Right ventricle myocardium superior (tissue), 1 donor: Measurements from ENCODE around the gene PNMA8C. TPM values are rescaled to one million over a fixed set of nuclear protein-coding genes. Genes with fewer than 3 reads are reported as not detected.
"Not testable (repeated sequence)": the region's sequence is repeated elsewhere in the genome, so short reads cannot be mapped to it uniquely, and the experiment has no call there.

ENCODE experiments used
- ATAC-seq: fragments of 200-7000 bp; cut with Tn5 transposase; one replicate; pipeline ENCODE4 v1.9.1; 2020; ENCODE audit warnings: mild to moderate bottlenecking; ENCODE audit not compliant: poor library complexity
- DNase-seq: peaks from one replicate; pipeline ENCODE4 v3.0.0-alpha.2; 2020
- intact Hi-C: fragments of 100-400 bp; cut with DNase I; formaldehyde crosslinking; loops from one replicate; pipeline ENCODE4 v1.11.2; 2022
- total RNA-seq: library from RNA; stranded (reverse); fragmentation: NEBNext Ultra II Directional; extraction: Animal tissue kit (Norgen Biotek cat#: 25700); gene quantifications from one replicate; pipeline ENCODE4 v1.2.1, GENCODE V29; 2021
- donor health status: DM: no; HTN: yes; CAD: no; lungs with severe emphysema.

Gene PNMA8C
- total RNA-seq, 1 donor from 2014 or later: not detected

DNA sequence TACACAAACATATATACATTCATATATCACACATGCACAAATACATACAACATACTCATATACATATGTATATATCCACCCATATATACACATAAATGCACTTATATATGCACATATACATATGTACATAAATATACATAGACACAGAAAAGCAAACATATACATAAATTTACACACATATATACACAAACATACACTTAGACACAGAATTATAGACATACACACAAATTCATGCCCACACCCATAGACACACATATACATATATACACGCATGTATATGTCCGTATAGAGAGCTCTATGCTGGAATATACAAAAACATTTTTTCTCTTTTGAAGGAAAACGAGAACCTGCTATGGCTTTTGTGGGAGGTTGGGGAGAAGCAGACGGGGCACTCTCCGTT is 22.0 kb upstream of the PNMA8C start:
- intact Hi-C loops: no loop called here
- DNase-seq (no peak), ATAC-seq (no peak)

GRCh38 chr19:46449228-46449627 is 20.5 kb upstream of the PNMA8C start:
- intact Hi-C loops: no loop called here
- DNase-seq: no peak
- ATAC-seq: no peak

DNA sequence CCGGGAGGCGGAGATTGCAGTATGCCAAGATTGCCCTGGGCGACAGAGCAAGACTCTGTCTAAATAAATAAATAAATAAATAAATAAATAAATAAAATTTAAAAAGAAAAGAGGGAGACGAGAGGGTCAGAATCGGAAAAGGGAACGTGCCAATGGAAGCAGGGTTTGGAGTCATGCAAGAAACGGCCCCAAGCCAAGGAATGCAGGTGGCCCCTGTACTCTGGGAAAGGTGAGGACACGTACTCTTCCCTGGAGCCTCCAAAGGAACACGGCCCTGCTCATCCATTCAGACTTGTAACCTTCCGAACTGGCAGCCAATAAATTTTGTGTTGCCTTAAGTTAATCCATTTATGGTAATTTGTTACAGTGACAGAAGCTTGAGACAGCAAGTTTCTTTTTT is 19.9 kb upstream of the PNMA8C start:
- no peak for ATAC-seq
- DNase-seq: no peak
- intact Hi-C loops: no loop called here

DNA sequence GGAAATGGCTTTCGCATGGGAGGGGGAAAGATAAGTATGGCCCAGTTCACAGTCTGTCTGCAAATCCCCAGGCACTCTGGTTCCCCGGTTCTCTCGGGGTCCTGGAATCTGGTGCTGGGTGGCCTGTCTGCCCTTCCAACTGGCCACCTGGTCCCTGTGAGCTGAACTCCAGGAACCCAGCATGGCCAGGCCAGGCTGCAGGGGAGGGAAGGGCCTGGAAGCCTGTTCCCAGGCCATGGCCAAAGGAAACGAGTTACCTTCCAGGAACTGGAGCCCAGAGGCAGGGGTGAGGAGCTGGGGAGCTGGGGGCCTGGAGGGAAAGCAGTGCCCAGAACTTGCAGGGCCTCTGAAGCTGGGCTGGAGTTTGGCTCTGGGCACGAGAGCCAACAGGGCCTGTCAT is 19.1 kb upstream of the PNMA8C start:
- DNase-seq: peak; percentile 53
- ATAC-seq: peak; percentile 48
- intact Hi-C loops: no loop called here

GRCh38 chr19:46447006-46447405 is 18.3 kb upstream of the PNMA8C start:
- no peak for ATAC-seq
- intact Hi-C loops: no loop called here
- DNase-seq: no peak

DNA sequence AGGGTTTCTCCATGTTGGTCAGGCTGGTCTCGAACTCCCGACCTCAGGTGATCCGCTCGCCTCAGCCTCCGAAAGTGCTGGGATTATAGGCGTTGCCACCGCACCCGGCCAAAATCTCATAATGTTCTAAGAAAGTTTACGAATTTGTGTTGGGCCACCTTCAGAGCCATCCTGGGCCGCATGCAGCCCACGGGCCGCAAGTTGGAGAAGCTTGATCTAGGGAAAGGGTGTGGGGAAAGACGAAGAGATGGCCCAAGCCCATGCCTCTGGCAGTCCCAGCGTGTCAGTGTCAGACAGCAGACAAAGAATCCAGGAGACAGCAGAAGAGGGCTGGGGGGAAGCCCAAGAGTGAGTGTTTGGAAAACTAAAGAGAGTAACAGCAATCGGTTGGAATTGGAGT is 17.3 kb upstream of the PNMA8C start:
- DNase-seq: no peak
- intact Hi-C loops: no loop called here
- no peak for ATAC-seq

DNA sequence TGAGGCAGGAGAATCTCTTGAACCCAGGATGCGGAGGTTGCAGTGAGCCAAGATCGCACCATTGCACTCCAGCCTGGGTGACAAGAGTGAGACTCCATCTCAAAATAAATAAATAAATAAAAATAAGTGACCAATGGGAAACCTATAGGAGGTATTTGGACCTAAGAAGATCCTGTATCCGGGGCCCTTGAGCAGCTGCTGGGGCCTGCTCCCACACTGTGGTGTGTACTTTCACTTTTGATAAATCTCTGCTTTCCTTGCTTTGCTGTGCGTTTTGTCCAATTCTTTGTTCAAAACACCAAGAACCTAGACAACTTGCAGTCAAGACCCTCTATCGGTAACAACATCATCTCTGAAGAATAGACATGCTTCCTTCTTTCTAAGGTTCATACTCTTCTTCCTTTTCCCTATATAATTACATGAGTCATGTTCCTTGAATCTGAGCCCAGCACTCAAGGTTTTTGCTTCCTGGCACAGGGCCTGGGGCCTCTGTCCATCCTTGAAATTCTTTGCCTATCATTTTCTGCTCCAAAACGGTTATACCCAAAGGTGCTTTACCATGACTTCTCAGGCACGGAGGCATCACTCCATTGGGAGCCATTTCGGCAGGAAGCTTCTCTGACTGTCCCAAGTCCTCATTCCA is 14.2 kb upstream of the PNMA8C start:
- ATAC-seq: peak; percentile 45
- DNase-seq: no peak
- intact Hi-C loops: no loop called here

DNA sequence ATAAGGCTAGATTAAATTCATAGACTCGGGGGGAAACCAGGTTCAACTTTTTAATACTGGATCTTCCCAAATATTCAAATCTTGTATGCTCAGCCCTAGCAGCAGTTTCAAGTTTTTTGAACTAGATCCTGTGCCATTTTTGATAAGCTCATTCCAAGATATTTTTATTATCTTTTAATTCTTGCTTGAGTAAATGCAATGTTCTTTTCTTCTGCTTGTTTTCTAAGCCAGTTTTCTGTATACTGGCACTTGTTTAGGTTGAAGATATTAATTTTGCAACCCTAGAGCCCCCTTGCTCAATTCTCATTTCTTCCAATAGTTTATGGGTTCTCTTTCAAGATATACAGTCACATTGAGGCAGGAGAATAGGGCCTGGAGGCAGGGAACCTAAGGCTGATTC is 13.1 kb upstream of the PNMA8C start:
- intact Hi-C loops: no loop called here
- DNase-seq: no peak
- peak; percentile 53 for ATAC-seq

DNA sequence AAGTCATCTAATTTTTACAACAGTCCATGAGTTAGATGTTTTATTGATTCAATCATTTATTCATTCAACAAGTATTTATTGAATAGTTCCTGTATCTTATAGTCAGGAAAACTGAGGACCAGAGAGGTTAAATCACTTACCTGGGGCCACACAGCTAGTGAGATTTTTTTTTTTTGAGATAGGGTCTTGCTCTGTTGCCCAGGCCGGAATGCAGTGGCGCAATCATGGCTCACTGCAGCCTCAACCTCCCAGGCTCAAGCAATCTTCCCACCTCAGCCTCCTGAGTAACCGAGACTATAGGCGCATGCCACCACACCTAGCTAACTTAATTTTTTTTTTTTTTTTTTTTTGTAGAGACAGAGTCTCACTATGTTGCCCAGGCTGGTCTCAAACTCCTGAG is 7.0 kb upstream of the PNMA8C start:
- intact Hi-C loops, DNase-seq, ATAC-seq: not testable (repeated sequence)

GRCh38 chr19:46435009-46435408 is 6.3 kb upstream of the PNMA8C start:
- intact Hi-C loops: no loop called here
- ATAC-seq: no peak
- no peak for DNase-seq

- ATAC-seq, DNase-seq, intact Hi-C loops: not testable (repeated sequence)
Measured at GRCh38 chr19:46433470-46433869, 4.7 kb upstream of the PNMA8C start.

DNA sequence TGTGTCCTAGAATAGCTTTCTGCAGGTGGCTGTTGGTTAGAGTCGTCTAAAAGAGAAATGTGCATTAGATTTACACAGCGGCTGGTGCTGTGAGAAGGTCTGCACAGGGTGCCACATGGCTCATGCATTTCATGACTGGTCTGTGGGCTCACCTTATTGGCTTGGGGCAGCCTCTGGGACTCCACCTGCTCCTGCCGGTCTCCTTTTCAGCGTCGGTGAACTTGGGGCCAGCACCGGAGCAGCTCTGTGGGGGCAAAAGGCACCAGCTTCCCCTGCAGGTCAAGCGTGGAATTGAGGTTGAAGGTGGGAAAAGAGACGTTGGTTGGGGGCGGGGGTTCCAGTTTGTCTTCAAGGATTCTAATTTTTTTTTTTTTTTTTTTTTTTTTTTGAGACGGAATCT is 3.1 kb upstream of the PNMA8C start:
- DNase-seq (no peak), ATAC-seq (no peak)
- intact Hi-C loops: no loop called here

GRCh38 chr19:46429999-46430398 is 1.3 kb upstream of the PNMA8C start:
- intact Hi-C loops: no loop called here
- DNase-seq: no peak
- no peak for ATAC-seq

DNA sequence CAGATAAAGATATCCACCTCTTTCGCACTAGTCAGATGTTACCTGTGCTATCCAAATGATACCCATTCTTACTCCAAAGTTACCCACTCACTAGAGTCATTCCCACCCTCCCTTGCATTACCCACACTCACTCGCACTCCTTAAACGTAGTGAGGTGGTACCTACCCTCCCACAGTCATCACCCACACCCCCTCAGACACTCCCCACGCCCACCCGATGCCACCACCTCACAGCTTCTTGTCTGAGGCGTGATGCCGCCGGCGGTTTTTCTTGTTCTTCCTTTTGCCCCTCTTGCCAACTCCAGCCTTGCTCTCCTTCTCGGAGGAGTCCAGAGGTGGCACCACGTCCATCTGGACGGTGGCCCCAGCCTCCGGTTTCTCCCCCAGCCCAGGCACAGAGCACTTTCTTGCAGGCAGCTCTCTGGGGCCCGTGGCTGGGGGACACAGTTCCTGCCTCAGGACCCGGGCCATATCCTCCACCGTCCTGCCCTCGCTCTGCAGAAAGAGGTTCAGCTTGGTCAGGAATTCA is 1.2 kb downstream of the PNMA8C start:
- intact Hi-C loops: no loop called here
- ATAC-seq (no peak), DNase-seq (no peak)

DNA sequence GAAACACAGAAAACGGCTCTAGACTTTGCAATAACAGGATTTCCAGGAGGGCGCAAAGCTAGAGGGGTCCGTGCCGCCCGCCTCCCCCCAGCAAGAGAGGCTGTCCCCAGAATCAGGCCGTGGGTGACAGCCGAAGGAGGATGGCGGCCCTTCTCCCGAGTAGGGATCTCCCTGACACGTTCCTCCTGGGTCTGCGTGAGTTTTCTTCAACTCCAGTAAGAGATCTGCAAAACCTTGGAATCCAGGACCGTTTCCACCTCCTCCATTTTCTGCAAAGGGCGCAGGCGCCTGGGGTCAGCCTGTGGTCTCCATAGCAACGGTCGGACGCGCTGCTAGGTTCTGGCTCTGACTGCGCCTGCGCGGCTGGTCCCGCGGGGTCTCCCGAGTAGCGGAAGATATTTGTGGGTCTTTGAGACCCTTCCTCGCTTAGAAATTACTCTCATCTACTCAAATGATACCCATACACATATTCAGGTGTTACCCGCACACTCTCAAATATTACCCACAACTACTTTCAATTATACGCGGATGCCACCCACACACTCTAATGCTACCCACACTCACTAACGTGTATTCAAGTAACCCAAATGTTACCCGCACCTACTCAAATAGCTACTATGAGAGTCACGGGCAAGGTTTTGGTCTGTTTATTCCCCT is 2.1 kb downstream of the PNMA8C start:
- intact Hi-C loops: no loop called here
- DNase-seq (peak; percentile 87), ATAC-seq (peak; percentile 89)

- intact Hi-C loops: no loop called here
- DNase-seq (no peak), ATAC-seq (peak; percentile 35)
Measured at GRCh38 chr19:46426035-46426505, 2.7 kb downstream of the PNMA8C start.

- ATAC-seq (no peak), DNase-seq (no peak)
- intact Hi-C loops: no loop called here
Measured at GRCh38 chr19:46423188-46423587, 5.5 kb downstream of the PNMA8C start.

GRCh38 chr19:46422344-46422743 is 6.4 kb downstream of the PNMA8C start:
- no peak for ATAC-seq
- intact Hi-C loops: no loop called here
- no peak for DNase-seq

GRCh38 chr19:46420056-46420455 is 8.7 kb downstream of the PNMA8C start:
- no peak for ATAC-seq
- no peak for DNase-seq
- intact Hi-C loops: no loop called here
